HEK293 (cell line): ENCODE results near the gene GGT5.

Experiments
- CTCF ChIP-seq: fragments of 450-650 bp; formaldehyde crosslinking; IDR thresholded peaks from 2 replicates; pipeline ENCODE4 v1.5.1; 2016; ENCODE audit warnings: missing biosample characterization, missing genetic modification characterization
- PRDM1 ChIP-seq: fragments of 450-650 bp; formaldehyde crosslinking; IDR thresholded peaks from 2 replicates; pipeline ENCODE4; 2016; ENCODE audit warnings: missing biosample characterization, missing genetic modification characterization
- ZBTB21 ChIP-seq: fragments of 450-650 bp; formaldehyde crosslinking; IDR thresholded peaks from 2 replicates; pipeline ENCODE4 v1.5.1; 2017; ENCODE audit warnings: missing biosample characterization, missing genetic modification characterization
- ZNF138 ChIP-seq: fragments of 450-650 bp; formaldehyde crosslinking; IDR thresholded peaks from 2 replicates; pipeline ENCODE4 v1.5.1; 2016; ENCODE audit warnings: missing biosample characterization, missing genetic modification characterization, borderline replicate concordance
- ZNF24 ChIP-seq: fragments of 450-650 bp; formaldehyde crosslinking; IDR thresholded peaks from 2 replicates; pipeline ENCODE4 v1.5.1; 2016; ENCODE audit warnings: missing biosample characterization, missing genetic modification characterization
- ZNF433 ChIP-seq: fragments of 450-650 bp; formaldehyde crosslinking; IDR thresholded peaks from 2 replicates; pipeline ENCODE4 v1.5.1; 2016; ENCODE audit warnings: missing biosample characterization, missing genetic modification characterization, low read depth
- ZNF530 ChIP-seq: fragments of 450-650 bp; formaldehyde crosslinking; IDR thresholded peaks from 2 replicates; pipeline ENCODE4 v1.5.1; 2016; ENCODE audit warnings: low read depth, missing biosample characterization, missing genetic modification characterization
- ZNF549 ChIP-seq: fragments of 450-650 bp; IDR thresholded peaks from 2 replicates; pipeline ENCODE4 v1.5.1; 2018; ENCODE audit warnings: missing biosample characterization, missing genetic modification characterization, mild to moderate bottlenecking, inconsistent platforms, moderate library complexity
- ZNF701 ChIP-seq: fragments of 450-650 bp; formaldehyde crosslinking; IDR thresholded peaks from 2 replicates; pipeline ENCODE4 v1.5.1; 2016; ENCODE audit warnings: missing biosample characterization, missing genetic modification characterization

GRCh38 chr22:24232725-24233124 is 12.2 kb downstream of the GGT5 start:
- TF ChIP-seq PRDM1 (tag by site-specific recombination) = no peak
- TF ChIP-seq ZNF433 (tag by site-specific recombination) = no peak
- no peak for TF ChIP-seq ZNF530 (tag by site-specific recombination)
- TF ChIP-seq CTCF = no peak
- TF ChIP-seq ZNF549 (tag by site-specific recombination) = no peak
- no peak for TF ChIP-seq ZBTB21 (tag by site-specific recombination)
- TF ChIP-seq ZNF701 = no peak
- no peak for TF ChIP-seq ZNF24 (tag by site-specific recombination)
- no peak for TF ChIP-seq ZNF138 (tag by site-specific recombination)
